Bronchial epithelial cell (primary cell): ENCODE measurements around the gene SKA3. TPM values are rescaled to one million over a fixed set of nuclear protein-coding genes. Genes with fewer than 3 reads are reported as not detected.
"Not testable (repeated sequence)": the region's sequence is repeated elsewhere in the genome, so short reads cannot be mapped to it uniquely, and the experiment has no call there.

Experiments
- DNase-seq: peaks from one replicate; pipeline ENCODE4 v3.0.0-alpha.2; 2010; ENCODE audit warnings: low read depth
- FAIRE-seq: peaks from 2 replicates; lab custom pipeline; 2011; peaks lifted over from hg19 to GRCh38; lab: Jason Lieb, UNC
- H3K27me3 ChIP-seq: 2 replicates; pipeline ENCODE4 v1.5.1; 2011; ENCODE audit warnings: low read length; ENCODE audit not compliant: control insufficient read depth, insufficient read depth
- H3K36me3 ChIP-seq: 2 replicates; pipeline ENCODE4 v1.5.1; 2011; ENCODE audit warnings: low read length; ENCODE audit not compliant: control insufficient read depth, insufficient read depth
- H3K4me3 ChIP-seq: 2 replicates; pipeline ENCODE4 v1.5.1; 2011; ENCODE audit warnings: mild to moderate bottlenecking, low read depth, low read length, control low read depth
- CTCF ChIP-seq: IDR thresholded peaks from 2 replicates; pipeline ENCODE4 v1.5.1; 2011; ENCODE audit warnings: mild to moderate bottlenecking, moderate library complexity, low read length, control low read depth, inconsistent platforms; ENCODE audit not compliant: insufficient read depth, severe bottlenecking
- total RNA-seq: library from RNA; depleted of rRNA; stranded (reverse); fragments of >200 nt; gene quantifications from 2 replicates; pipeline ENCODE4 v1.2.1, GENCODE V29; 2014

Gene SKA3
- 1.2 and 1.8 TPM in 2 replicates for total RNA-seq

- Histone ChIP-seq H3K27me3 (no peaks in the 10 kb centered on the region), H3K4me3 (peak within 1 kb of the TSS; percentile 97), H3K36me3 (no peaks in the 10 kb centered on the region)
- TF ChIP-seq CTCF: no peak
- DNase-seq: peak; percentile 80
- no peak for FAIRE-seq
Measured at GRCh38 chr13:21176215-21176981, at the start of gene SKA3, which contains the start of gene MRPL57. Gene SKA3, minus strand, starts transcription at chr13:21176552. Its CDS starts 75 bp downstream, at chr13:21176477. Gene MRPL57, plus strand, starts transcription at chr13:21176658. Its CDS starts 259 bp downstream, at chr13:21176917.

- no peaks in the 10 kb centered on the region for H3K27me3 ChIP-seq
- FAIRE-seq (no peak), DNase-seq (no peak)
- no peak for TF ChIP-seq CTCF
- no peaks in the 10 kb centered on the region for H3K36me3 ChIP-seq
- no peak overlapping the region for H3K4me3 ChIP-seq
Measured at GRCh38 chr13:21225082-21225481, 48.7 kb upstream of the SKA3 start.

- Histone ChIP-seq H3K36me3 (no peaks in the 10 kb centered on the region), H3K4me3 (no peak overlapping the region), H3K27me3 (no peaks in the 10 kb centered on the region)
- no peak for FAIRE-seq
- no peak for TF ChIP-seq CTCF
- DNase-seq: no peak
Measured at GRCh38 chr13:21221268-21221667, 44.9 kb upstream of the SKA3 start.

- H3K36me3 ChIP-seq, DNase-seq, H3K4me3 ChIP-seq, FAIRE-seq, H3K27me3 ChIP-seq: not testable (repeated sequence)
Measured at GRCh38 chr13:21219716-21220115, 43.4 kb upstream of the SKA3 start.

- no peak overlapping the region for H3K4me3 ChIP-seq
- H3K36me3 ChIP-seq: no peaks in the 10 kb centered on the region
- DNase-seq (no peak), FAIRE-seq (no peak)
- no peaks in the 10 kb centered on the region for H3K27me3 ChIP-seq
- TF ChIP-seq CTCF: no peak
Measured at GRCh38 chr13:21219036-21219381, 42.7 kb upstream of the SKA3 start.

- H3K36me3 ChIP-seq: no peaks in the 10 kb centered on the region
- DNase-seq (no peak), FAIRE-seq (no peak)
- H3K27me3 ChIP-seq: no peaks in the 10 kb centered on the region
- H3K4me3 ChIP-seq: no peak overlapping the region
- no peak for TF ChIP-seq CTCF
Measured at GRCh38 chr13:21218351-21219035, 42.1 kb upstream of the SKA3 start.
